NCI-H345 treated with DMSO at 0.1 percent for 48 hours (cell line): ENCODE results near the gene UGT1A10.

Experiments used
- DNase-seq: peaks from one replicate; lab custom pipeline; 2025; ENCODE audit not compliant: unreplicated experiment; lab: John Stamatoyannopoulos, UW

The UGT1A10 gene

DNA sequence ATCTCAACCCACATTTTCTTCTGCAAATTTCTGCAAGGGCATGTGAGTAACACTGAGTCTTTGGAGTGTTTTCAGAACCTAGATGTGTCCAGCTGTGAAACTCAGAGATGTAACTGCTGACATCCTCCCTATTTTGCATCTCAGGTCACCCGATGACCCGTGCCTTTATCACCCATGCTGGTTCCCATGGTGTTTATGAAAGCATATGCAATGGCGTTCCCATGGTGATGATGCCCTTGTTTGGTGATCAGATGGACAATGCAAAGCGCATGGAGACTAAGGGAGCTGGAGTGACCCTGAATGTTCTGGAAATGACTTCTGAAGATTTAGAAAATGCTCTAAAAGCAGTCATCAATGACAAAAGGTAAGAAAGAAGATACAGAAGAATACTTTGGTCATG is 131.8 kb downstream of the UGT1A10 start:
- no peak for DNase-seq

DNA sequence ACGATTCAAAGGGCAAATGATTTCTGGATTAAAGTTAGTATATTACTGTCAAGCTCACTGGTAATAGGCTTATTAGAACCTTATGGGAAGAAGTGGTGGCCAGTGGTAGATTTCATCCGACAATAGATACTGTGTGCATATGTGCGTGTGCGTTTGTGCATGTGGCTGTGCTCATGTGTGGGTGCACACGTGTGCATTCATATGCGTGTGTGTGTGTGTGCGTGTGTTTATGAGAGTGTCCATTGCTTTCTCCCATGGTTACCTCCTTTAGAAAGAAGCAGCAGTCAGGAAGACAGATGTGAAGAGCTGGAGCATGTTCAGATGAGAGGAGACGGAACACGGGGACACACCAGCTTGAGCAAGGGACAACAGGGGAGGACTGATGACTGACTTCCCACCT is 133.0 kb downstream of the UGT1A10 start:
- no peak for DNase-seq

- no peak for DNase-seq
These were observed 135.9 kb downstream of the UGT1A10 start for GRCh38 chr2:233772153-233772552.

DNA sequence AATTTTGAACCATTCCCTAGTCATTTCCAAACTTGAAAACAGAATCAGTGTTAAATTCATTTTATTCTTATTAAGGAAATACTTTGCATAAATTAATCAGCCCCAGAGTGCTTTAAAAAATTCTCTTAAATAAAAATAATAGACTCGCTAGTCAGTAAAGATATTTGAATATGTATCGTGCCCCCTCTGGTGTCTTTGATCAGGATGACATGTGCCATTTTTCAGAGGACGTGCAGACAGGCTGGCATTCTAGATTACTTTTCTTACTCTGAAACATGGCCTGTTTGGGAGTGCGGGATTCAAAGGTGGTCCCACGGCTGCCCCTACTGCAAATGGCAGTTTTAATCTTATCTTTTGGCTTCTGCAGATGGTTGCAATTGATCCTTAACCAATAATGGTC is 136.3 kb downstream of the UGT1A10 start:
- no peak for DNase-seq

DNA sequence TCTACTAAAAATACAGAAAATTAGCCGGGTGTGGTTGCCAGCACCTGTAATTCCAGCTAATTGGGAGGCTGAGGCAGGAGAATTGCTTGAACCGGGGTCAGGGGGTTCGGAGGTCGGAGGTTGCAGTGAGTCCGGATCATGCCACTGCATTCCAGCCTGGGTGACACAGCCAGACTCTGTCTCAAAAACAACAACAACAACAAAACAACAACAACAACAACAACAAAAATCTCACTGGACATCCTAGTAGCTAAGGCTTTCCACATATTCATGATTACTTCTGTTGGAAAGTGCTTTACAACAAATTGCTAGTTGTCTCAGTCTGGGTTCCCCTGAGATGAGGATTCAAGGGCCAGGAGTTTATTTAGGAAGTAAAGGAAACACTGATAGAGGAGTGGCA is 137.6 kb downstream of the UGT1A10 start:
- DNase-seq, result no peak

- DNase-seq, result no peak
These were observed 139.2 kb downstream of the UGT1A10 start for GRCh38 chr2:233775414-233775813.

- DNase-seq, result no peak
These were observed 141.8 kb downstream of the UGT1A10 start, which contains the start of gene MROH2A for GRCh38 chr2:233778030-233778429. MROH2A (plus strand) TSS chr2:233778330; CDS start chr2:233779359, 1,029 bp downstream.

DNA sequence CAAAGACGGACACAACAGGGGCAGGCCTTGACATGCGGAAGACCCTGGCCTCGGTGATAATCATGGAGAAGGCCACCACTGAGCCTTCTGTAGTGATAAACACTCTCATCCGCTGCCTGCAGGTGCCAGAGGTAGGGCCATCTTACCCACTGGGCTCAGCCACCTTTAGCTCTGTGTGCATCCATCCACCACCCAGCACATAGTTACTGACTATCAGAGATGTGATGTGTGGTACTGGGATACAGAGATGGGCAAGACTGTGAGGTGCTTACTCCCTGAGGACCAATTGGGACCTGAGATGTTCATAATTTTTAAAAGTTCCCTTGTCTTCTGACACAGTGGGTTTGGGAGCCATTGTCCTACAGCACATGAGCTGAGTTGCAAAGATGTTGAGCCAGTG is 143.5 kb downstream of the UGT1A10 start:
- DNase-seq, result no peak

DNA sequence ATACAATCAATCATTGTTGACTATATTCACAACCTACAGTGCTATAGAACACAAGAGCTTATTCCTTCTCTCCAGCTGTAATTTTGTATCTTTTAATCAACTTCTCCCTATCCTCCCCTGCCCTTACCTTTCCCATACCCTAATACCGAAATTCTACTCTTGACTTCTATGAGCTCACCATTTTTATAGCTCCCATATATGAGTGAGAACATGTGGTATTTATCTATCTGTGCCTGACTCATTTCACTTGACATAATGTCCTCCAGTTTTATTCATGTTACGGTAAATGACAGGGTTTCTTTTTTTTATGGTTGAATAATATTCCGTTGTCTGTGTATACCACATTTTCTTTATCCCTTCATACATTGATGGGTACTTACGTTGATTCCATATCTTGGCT is 144.5 kb downstream of the UGT1A10 start:
- no peak for DNase-seq

GRCh38 chr2:233789554-233789953 is 153.3 kb downstream of the UGT1A10 start:
- no peak for DNase-seq

DNA sequence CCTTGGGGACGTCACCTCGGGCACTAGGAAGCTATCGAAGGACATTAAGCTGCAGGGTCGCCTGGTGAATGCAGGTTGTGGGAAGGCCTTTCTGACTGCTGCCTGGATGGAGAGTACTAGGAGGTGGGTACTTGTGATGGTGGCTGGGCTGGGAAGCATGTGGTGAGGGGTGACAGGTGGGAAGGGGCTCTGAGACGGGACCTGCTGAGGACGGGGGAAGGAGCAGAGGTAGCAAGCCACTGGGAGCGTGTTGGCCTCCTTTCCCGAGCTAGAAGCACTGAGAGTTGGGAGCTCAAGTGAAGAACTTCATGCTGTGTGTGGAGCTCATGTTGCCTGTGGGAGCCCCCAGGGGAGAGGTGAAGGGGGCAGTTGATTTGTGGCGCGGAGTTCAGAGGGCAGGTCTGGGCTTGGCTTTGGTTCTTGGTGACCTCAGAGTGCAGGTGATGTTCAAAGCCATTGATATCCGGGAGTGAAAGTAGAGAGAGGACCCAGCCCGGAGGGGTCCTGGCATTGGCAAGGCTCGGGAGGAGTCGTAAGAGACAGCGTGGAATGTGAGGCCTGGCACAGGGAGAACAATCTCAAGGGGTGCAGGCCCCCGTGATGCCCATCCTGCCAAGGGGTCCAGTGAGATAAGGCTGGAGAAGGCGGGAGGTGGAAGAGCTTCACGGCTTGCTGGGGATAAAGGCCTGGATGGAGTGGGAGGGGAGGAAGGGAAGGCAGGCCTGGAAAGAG is 155.1 kb downstream of the UGT1A10 start:
- DNase-seq, result no peak

- no peak for DNase-seq
These were observed 155.7 kb downstream of the UGT1A10 start for GRCh38 chr2:233791883-233792329.

GRCh38 chr2:233792720-233793119 is 156.5 kb downstream of the UGT1A10 start:
- DNase-seq, result no peak

- DNase-seq, result no peak
These were observed 157.3 kb downstream of the UGT1A10 start for GRCh38 chr2:233793465-233794127.

GRCh38 chr2:233794128-233794658 is 157.9 kb downstream of the UGT1A10 start:
- no peak for DNase-seq

DNA sequence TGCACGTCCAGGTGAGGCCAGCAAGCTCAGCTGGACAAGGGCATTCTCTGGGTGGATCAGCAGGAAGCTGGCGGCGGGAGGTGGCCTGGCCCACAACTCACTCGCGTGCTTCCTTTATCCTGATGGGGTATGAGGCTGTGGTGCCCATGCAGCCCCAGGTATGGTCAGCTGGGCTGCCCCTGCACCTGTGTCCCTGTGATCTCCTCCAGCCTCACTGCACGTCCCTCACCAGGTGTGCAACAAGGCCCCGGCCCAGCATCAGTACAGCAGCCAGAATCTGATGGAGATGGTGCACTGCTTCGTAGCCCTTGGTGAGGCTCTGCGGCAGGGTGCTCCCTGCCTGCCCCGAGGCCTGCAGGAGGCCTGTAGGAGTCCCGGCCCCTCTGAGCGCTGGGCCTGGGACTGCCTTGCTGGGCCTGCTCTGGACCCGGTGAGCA is 159.5 kb downstream of the UGT1A10 start:
- no peak for DNase-seq

DNA sequence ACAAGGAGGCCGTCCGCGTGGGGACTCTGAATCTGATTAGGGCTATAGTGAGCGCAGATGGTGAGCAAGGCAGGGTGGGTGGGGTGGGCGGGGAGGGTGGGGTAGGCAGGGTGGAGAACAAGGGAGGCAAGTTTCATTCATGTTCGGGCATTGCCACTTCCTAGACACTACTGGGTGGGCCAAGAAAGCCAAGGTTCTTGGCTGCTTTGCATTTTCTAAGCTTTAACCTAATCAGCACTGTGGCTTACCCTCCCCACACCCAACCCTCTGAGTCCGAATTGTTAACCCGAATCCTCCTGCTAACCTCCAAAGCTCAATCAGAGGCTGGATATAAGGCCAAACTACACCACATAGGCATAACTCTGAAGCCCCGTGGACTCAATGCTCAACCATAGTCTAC is 160.0 kb downstream of the UGT1A10 start:
- no peak for DNase-seq

DNA sequence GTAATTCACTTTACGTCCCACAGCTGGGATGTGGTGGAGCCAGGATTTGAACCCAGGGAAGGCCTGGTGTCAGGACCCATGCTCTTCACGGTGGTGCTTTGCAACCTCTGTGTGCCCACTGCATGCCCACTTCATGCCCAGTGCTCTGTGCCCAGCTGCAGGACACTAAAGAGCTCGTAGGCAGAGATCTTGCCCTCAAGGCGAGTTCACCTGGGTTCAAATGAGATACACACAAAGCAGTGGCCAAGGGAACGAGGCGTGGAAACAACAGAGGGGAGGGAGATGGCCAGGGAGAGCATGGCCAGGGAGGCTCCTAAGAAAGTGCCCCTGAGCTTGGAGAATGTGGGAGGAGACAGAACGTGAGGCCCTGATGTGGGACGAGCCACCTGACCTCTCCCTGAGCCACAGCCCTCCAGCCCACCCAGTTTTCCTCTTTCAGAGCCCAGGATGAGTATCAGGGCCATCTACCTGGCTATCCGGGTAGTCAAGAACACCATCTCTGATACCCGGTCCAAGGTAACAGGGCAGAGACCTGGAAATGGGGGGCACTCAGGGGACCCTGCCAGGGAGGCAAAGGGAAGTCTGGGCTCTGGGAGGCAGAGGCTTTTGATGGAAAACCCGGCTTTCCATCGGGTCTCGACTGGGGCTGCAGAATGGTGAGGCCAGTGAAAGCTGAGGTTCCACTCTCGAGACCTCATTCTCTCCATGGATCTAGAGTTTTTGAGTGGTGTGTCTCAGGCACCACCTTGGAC is 162.3 kb downstream of the UGT1A10 start:
- DNase-seq, result no peak

DNA sequence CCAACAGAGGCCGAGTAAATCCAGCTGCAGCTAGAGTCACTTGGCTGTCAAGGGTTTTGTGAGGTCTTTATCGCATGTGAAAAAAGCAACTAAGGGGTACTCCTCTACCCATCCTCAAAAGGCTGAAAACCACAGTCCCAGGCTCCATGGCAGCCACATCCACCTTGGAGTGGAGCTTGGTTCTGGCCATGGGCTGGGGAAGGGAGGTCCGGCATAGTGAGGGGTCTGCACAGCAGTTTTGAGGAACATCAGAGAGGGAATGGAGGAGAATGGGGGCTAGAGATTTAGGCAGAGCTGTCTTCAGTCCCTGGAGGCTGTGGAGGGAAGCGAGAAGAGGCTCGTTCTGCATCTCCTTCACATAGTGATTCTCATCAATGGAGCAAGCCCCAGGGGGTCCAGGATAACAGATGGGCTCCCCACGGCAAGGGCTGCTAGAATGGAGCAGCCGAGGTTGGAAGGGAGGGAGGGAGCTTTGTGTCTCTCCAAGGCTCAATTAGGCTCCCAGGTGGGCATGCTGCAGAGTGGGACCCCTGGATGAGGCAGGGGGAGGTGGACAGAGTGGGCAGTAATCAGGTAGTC is 162.9 kb downstream of the UGT1A10 start:
- DNase-seq, result no peak

DNA sequence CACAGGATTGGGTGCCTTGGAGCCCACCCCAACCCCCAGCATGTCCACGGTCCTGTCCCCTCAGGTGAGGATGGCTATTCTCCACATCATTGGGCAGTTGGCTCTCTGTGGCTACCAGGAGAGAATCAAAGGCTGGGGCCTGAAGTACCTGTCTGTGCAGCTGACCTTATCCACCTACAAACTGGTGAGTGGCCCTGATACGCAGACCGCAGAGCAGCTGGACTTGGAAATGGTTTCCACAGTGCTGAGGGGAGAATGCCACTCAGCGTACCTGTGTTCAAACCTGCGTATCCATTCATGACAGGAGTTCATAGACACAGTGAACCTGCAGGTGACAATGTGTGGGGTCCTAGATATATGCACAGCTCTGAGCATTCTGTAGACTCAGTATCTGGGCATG is 163.5 kb downstream of the UGT1A10 start:
- no peak for DNase-seq

DNA sequence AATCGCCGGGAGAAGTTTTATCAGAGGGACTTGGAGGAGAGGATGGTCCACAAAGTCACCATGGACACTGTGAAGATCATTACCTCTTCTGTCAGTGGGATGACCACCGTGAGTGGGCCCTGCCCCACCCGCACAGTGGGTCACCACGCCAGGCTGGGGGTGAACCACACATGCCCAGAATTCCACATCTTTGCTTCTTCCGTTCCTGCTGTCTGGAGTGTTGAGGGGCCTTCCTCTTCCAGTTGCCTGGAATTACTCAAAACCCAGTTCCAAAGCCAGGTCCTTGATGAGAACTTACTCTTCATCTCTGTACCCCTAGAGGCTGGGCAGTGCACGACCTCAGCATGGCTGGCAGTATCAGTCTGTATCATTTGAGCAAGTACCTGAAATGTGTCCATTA is 164.0 kb downstream of the UGT1A10 start:
- no peak for DNase-seq
